GM21381 (cell line): Measurements from ENCODE around the gene GSTK1.
"Not testable (repeated sequence)": the region's sequence is repeated elsewhere in the genome, so short reads cannot be mapped to it uniquely, and the experiment has no call there.

Experiments used
- ATAC-seq: cut with Tn5 transposase; IDR thresholded peaks from one replicate; pipeline ENCODE4 v1.9.1; 2021; ENCODE audit warnings: mild to moderate bottlenecking, moderate library complexity; ENCODE audit not compliant: unreplicated experiment

The GSTK1 gene

GRCh38 chr7:143265017-143265693, 1.9 kb downstream of the GSTK1 start:
- ATAC-seq, result no peak

- ATAC-seq, result no peak
These were observed 6.0 kb downstream of the GSTK1 start for GRCh38 chr7:143269251-143269650.

- ATAC-seq, result no peak
These were observed 8.0 kb downstream of the GSTK1 start for GRCh38 chr7:143271240-143271639.

GRCh38 chr7:143272871-143273270, 9.6 kb downstream of the GSTK1 start:
- ATAC-seq, result no peak

- ATAC-seq, result no peak
These were observed 16.2 kb downstream of the GSTK1 start for GRCh38 chr7:143279186-143280098.

GRCh38 chr7:143280160-143280559, 16.9 kb downstream of the GSTK1 start:
- ATAC-seq, result no peak

- no peak for ATAC-seq
These were observed 17.3 kb downstream of the GSTK1 start for GRCh38 chr7:143280566-143280965.

- no peak for ATAC-seq
These were observed 18.3 kb downstream of the GSTK1 start for GRCh38 chr7:143281529-143281928.

GRCh38 chr7:143282124-143282523, 18.9 kb downstream of the GSTK1 start:
- ATAC-seq, result no peak

- no peak for ATAC-seq
These were observed 20.1 kb downstream of the GSTK1 start for GRCh38 chr7:143283381-143283780.

- ATAC-seq, result no peak
These were observed 21.6 kb downstream of the GSTK1 start, which contains the start of gene TMEM139 for GRCh38 chr7:143284591-143285469. TSS of gene TMEM139 (plus strand) at chr7:143284958. CDS start at chr7:143285958, 1,000 bp downstream.

- no peak for ATAC-seq
These were observed 22.2 kb downstream of the GSTK1 start for GRCh38 chr7:143285470-143285778.

- no peak for ATAC-seq
These were observed 22.7 kb downstream of the GSTK1 start for GRCh38 chr7:143285806-143286521.

GRCh38 chr7:143286522-143286890, 23.3 kb downstream of the GSTK1 start:
- ATAC-seq, result no peak

GRCh38 chr7:143287339-143287934, 24.2 kb downstream of the GSTK1 start:
- no peak for ATAC-seq

- peak; percentile 92 for ATAC-seq
These were observed 24.9 kb downstream of the GSTK1 start, which contains the start of gene CASP2 for GRCh38 chr7:143287935-143288826. TSS of gene CASP2 (plus strand) at chr7:143288351. CDS start at chr7:143288456, 105 bp downstream.

GRCh38 chr7:143288836-143289235, 25.6 kb downstream of the GSTK1 start:
- no peak for ATAC-seq

- ATAC-seq, result no peak
These were observed 26.2 kb downstream of the GSTK1 start for GRCh38 chr7:143289421-143289820.

GRCh38 chr7:143289888-143290287, 26.6 kb downstream of the GSTK1 start:
- not testable (repeated sequence) for ATAC-seq
